Right lobe of liver (tissue), 4 donors: Measurements from ENCODE around the gene CLEC2B.

ENCODE experiments used
- POLR2A ChIP-seq: fragments of 450-650 bp; IDR thresholded peaks from one replicate; pipeline ENCODE4 v1.6.1; 2017; ENCODE audit warnings: antibody characterized with exemption, mild to moderate bottlenecking
- TF ChIP-seq, protein P1 (sequence below), 4 donors: fragments of 200-600 bp in 3 of 4; fragments of 450-650 bp in 1 of 4; IDR thresholded peaks; one replicate each; pipeline versions ENCODE4 v1.5.1 to v1.8.0; 2016 to 2022; ENCODE audit warnings: antibody characterized with exemption in 4 of 4, mild to moderate bottlenecking in 2 of 4
- donor health status: DM: no; HTN: no; CAD: no.
- donor health status: DM: no; HTN: no; CAD: no.
- donor health status: DM: no; HTN: yes; CAD: no.

DNA sequence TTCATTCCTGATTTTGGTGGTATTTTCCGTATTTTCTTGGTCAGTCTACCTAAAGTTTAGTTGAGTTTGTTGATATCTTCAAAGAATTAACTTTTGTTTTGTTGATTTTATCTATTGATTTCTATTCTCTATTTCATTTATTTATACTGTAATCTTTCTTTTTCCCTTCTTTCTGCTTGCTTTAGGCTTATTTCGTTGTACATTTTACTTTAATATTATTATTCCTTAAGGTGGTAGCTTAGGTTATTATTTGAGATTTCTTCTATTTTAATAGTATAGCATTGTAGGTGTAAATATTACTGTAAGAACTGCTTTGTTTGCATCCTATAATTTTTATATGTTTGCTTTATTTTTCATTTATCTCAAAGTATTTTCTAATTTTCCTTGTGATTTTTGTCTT lies 63.3 kb downstream of the CLEC2B start:
- TF ChIP-seq, protein P1, sequence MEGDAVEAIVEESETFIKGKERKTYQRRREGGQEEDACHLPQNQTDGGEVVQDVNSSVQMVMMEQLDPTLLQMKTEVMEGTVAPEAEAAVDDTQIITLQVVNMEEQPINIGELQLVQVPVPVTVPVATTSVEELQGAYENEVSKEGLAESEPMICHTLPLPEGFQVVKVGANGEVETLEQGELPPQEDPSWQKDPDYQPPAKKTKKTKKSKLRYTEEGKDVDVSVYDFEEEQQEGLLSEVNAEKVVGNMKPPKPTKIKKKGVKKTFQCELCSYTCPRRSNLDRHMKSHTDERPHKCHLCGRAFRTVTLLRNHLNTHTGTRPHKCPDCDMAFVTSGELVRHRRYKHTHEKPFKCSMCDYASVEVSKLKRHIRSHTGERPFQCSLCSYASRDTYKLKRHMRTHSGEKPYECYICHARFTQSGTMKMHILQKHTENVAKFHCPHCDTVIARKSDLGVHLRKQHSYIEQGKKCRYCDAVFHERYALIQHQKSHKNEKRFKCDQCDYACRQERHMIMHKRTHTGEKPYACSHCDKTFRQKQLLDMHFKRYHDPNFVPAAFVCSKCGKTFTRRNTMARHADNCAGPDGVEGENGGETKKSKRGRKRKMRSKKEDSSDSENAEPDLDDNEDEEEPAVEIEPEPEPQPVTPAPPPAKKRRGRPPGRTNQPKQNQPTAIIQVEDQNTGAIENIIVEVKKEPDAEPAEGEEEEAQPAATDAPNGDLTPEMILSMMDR (IDR thresholded peaks at IDR 0.05), result no peak
- TF ChIP-seq POLR2A, result no peak
